Left kidney (tissue), 2 donors: ENCODE data around the gene GALNT18. TPM values are rescaled to one million over a fixed set of nuclear protein-coding genes. Genes with fewer than 3 reads are reported as not detected.
A peak's percentile ranks its signal among the peaks of the same experiment; 100 is the strongest.

Experiments
- DNase-seq: peaks from one replicate; pipeline ENCODE4 v3.0.0-alpha.2; 2013
- polyA plus RNA-seq: library from polyadenylated mRNA; unstranded; fragments of 120-200 nt; gene quantifications from one replicate; pipeline ENCODE4 v1.2.1, GENCODE V29; 2013; ENCODE audit not compliant: insufficient read length

The GALNT18 gene
- polyA plus RNA-seq, 1 donor: 20.8 TPM

- no peak for DNase-seq
Measured at GRCh38 chr11:11436715-11437313, 185.0 kb downstream of the GALNT18 start.

- DNase-seq: no peak
Measured at GRCh38 chr11:11435635-11436034, 186.2 kb downstream of the GALNT18 start.

- DNase-seq: no peak
Measured at GRCh38 chr11:11433960-11434359, 187.8 kb downstream of the GALNT18 start.

- DNase-seq: no peak
Measured at GRCh38 chr11:11432621-11433319, 189.0 kb downstream of the GALNT18 start.

- no peak for DNase-seq
Measured at GRCh38 chr11:11430431-11430830, 191.4 kb downstream of the GALNT18 start.

GRCh38 chr11:11428714-11429113, 193.1 kb downstream of the GALNT18 start:
- no peak for DNase-seq

GRCh38 chr11:11427542-11427941, 194.3 kb downstream of the GALNT18 start:
- no peak for DNase-seq

- no peak for DNase-seq
Measured at GRCh38 chr11:11427140-11427539, 194.7 kb downstream of the GALNT18 start.

GRCh38 chr11:11426226-11426952, 195.4 kb downstream of the GALNT18 start:
- DNase-seq: no peak

- no peak for DNase-seq
Measured at GRCh38 chr11:11425806-11426205, 196.0 kb downstream of the GALNT18 start.

- DNase-seq: no peak
Measured at GRCh38 chr11:11424688-11425087, 197.1 kb downstream of the GALNT18 start.

GRCh38 chr11:11422411-11423128, 199.2 kb downstream of the GALNT18 start:
- peak; percentile 38 for DNase-seq

- DNase-seq: no peak
Measured at GRCh38 chr11:11421509-11421908, 200.3 kb downstream of the GALNT18 start.

GRCh38 chr11:11420899-11421285, 200.9 kb downstream of the GALNT18 start:
- no peak for DNase-seq

GRCh38 chr11:11420191-11420898, 201.5 kb downstream of the GALNT18 start:
- DNase-seq: no peak

- DNase-seq: no peak
Measured at GRCh38 chr11:11419747-11420146, 202.1 kb downstream of the GALNT18 start.

GRCh38 chr11:11416917-11417316, 204.9 kb downstream of the GALNT18 start:
- no peak for DNase-seq

- no peak for DNase-seq
Measured at GRCh38 chr11:11416502-11416901, 205.3 kb downstream of the GALNT18 start.

GRCh38 chr11:11415901-11416300, 205.9 kb downstream of the GALNT18 start:
- DNase-seq: no peak

- no peak for DNase-seq
Measured at GRCh38 chr11:11414996-11415395, 206.8 kb downstream of the GALNT18 start.

- no peak for DNase-seq
Measured at GRCh38 chr11:11413776-11414175, 208.0 kb downstream of the GALNT18 start.

GRCh38 chr11:11411401-11411985, 210.3 kb downstream of the GALNT18 start:
- no peak for DNase-seq
